ENCODE data around the gene KRT76.

Gene KRT76

GRCh38 chr12:52813885-52814709 is 37.0 kb upstream of the KRT76 start, which contains the start of gene KRT4:
TSS of gene KRT4 (minus strand) at chr12:52814116. CDS start at chr12:52814058, 58 bp downstream.
- in situ Hi-C loops (cut with MboI; ENCODE audit: low sequenced_read_pairs) = no loop called here

- in situ Hi-C loops (cut with MboI; ENCODE audit: low sequenced_read_pairs) = no loop called here
Observed at GRCh38 chr12:52813203-52813819, 36.2 kb upstream of the KRT76 start.

- in situ Hi-C loops (cut with MboI; ENCODE audit: low sequenced_read_pairs) = no loop called here
Observed at GRCh38 chr12:52812749-52813148, 35.6 kb upstream of the KRT76 start.

GRCh38 chr12:52812073-52812400 is 34.9 kb upstream of the KRT76 start:
- in situ Hi-C loops (cut with MboI; ENCODE audit: low sequenced_read_pairs) = no loop called here

- in situ Hi-C loops (cut with MboI; ENCODE audit: low sequenced_read_pairs) = no loop called here
Observed at GRCh38 chr12:52811191-52812072, 34.3 kb upstream of the KRT76 start.

GRCh38 chr12:52810554-52810953 is 33.4 kb upstream of the KRT76 start:
- in situ Hi-C loops (cut with MboI; ENCODE audit: low sequenced_read_pairs) = no loop called here

GRCh38 chr12:52809166-52809565 is 32.0 kb upstream of the KRT76 start:
- in situ Hi-C loops (cut with MboI; ENCODE audit: low sequenced_read_pairs) = no loop called here

- in situ Hi-C loops (cut with MboI; ENCODE audit: low sequenced_read_pairs) = no loop called here
Observed at GRCh38 chr12:52808573-52809160, 31.5 kb upstream of the KRT76 start.

- in situ Hi-C loops (cut with MboI; ENCODE audit: low sequenced_read_pairs) = no loop called here
Observed at GRCh38 chr12:52807544-52808470, 30.7 kb upstream of the KRT76 start.

GRCh38 chr12:52806821-52807543 is 29.8 kb upstream of the KRT76 start:
- in situ Hi-C loops (cut with MboI; ENCODE audit: low sequenced_read_pairs) = no loop called here

GRCh38 chr12:52806169-52806811 is 29.1 kb upstream of the KRT76 start:
- in situ Hi-C loops (cut with MboI; ENCODE audit: low sequenced_read_pairs) = no loop called here

GRCh38 chr12:52805739-52806138 is 28.6 kb upstream of the KRT76 start:
- in situ Hi-C loops (cut with MboI; ENCODE audit: low sequenced_read_pairs) = no loop called here

- in situ Hi-C loops (cut with MboI; ENCODE audit: low sequenced_read_pairs) = no loop called here
Observed at GRCh38 chr12:52805000-52805399, 27.9 kb upstream of the KRT76 start.

- in situ Hi-C loops (cut with MboI; ENCODE audit: low sequenced_read_pairs) = no loop called here
Observed at GRCh38 chr12:52802442-52802841, 25.3 kb upstream of the KRT76 start.

- in situ Hi-C loops (cut with MboI; ENCODE audit: low sequenced_read_pairs) = no loop called here
Observed at GRCh38 chr12:52801773-52802172, 24.6 kb upstream of the KRT76 start.

- in situ Hi-C loops (cut with MboI; ENCODE audit: low sequenced_read_pairs) = no loop called here
Observed at GRCh38 chr12:52800259-52800917, 23.2 kb upstream of the KRT76 start.

- in situ Hi-C loops (cut with MboI; ENCODE audit: low sequenced_read_pairs) = no loop called here
Observed at GRCh38 chr12:52799505-52800211, 22.5 kb upstream of the KRT76 start.

All from HL-60/S4 treated with retinoic acid at 250 ng/mL for 4 days and 3 days (cell line).